A673 (cell line): ENCODE data around the gene SPACA7. TPM values are rescaled to one million over a fixed set of nuclear protein-coding genes. Genes with fewer than 3 reads are reported as not detected.

Source experiments
- BruUV-seq: library from RNA; stranded (reverse); fragments of 400-500 nt; replicated peaks from 2 replicates; lab custom pipeline; 2021; lab: Mats Ljungman, UMichigan
- CTCF ChIA-PET: fragments of 300-600 bp; sonication (Branson Sonifier 250); formaldehyde crosslinking; loops from one replicate; lab custom pipeline; 2022; ENCODE audit warnings: antibody characterized with exemption; lab: Charles Lee
- POLR2A ChIA-PET: fragments of 300-600 bp; sonication (Branson Sonifier 250); formaldehyde crosslinking; loops from one replicate; lab custom pipeline; 2022; ENCODE audit warnings: antibody characterized with exemption; ENCODE audit not compliant: low non-redundant PET; lab: Charles Lee
- DNase-seq: peaks from one replicate; pipeline ENCODE4 v3.0.0-alpha.2; 2015; ENCODE audit warnings: low spot score
- H3K27ac ChIP-seq: fragments of 200-600 bp; sonication (generic); 2 replicates; pipeline ENCODE4 v1.5.1; 2016; ENCODE audit warnings: mixed run types, low read depth, mild to moderate bottlenecking, mixed read lengths, antibody characterized with exemption, low read length; ENCODE audit not compliant: poor library complexity, severe bottlenecking
- H3K27me3 ChIP-seq: fragments of 200-600 bp; sonication (generic); replicated peaks from 2 replicates; pipeline ENCODE4 v1.6.1; 2017; ENCODE audit warnings: mixed run types, low read depth, mild to moderate bottlenecking, mixed read lengths, antibody characterized with exemption, low read length; ENCODE audit not compliant: insufficient read depth, poor library complexity
- H3K36me3 ChIP-seq: fragments of 200-600 bp; sonication (generic); 2 replicates; pipeline ENCODE4 v1.6.1; 2016; ENCODE audit warnings: mixed run types, mild to moderate bottlenecking, mixed read lengths, antibody characterized with exemption, low read length; ENCODE audit not compliant: insufficient read depth, poor library complexity, severe bottlenecking
- H3K4me1 ChIP-seq: fragments of 200-600 bp; sonication (generic); 2 replicates; pipeline ENCODE4 v1.6.1; 2017; ENCODE audit warnings: mixed run types, mild to moderate bottlenecking, mixed read lengths, antibody characterized with exemption, low read length; ENCODE audit not compliant: insufficient read depth, poor library complexity, severe bottlenecking
- H3K4me3 ChIP-seq: fragments of 200-600 bp; sonication (generic); 2 replicates; pipeline ENCODE4 v1.5.1; 2016; ENCODE audit warnings: low read depth, mixed run types, mild to moderate bottlenecking, mixed read lengths, low read length; ENCODE audit not compliant: poor library complexity, severe bottlenecking
- H3K9me3 ChIP-seq: fragments of 200-600 bp; sonication (generic); 2 replicates; pipeline ENCODE4 v1.6.1; 2016; ENCODE audit warnings: mixed run types, low read depth, mild to moderate bottlenecking, mixed read lengths, antibody characterized with exemption, low read length; ENCODE audit not compliant: poor library complexity, severe bottlenecking
- EZH2 ChIP-seq: fragments of 200-600 bp; sonication (generic); IDR thresholded peaks from 2 replicates; pipeline ENCODE4 v1.6.1; 2017; ENCODE audit warnings: borderline replicate concordance, low read depth, mild to moderate bottlenecking, mixed read lengths, antibody characterized with exemption, low read length; ENCODE audit not compliant: poor library complexity, severe bottlenecking
- intact Hi-C: fragments of 100-400 bp; cut with micrococcal nuclease; formaldehyde crosslinking; loops from one replicate; pipeline ENCODE4 v1.10.0; 2022; ENCODE audit not compliant: unreplicated experiment
- total RNA-seq: library from RNA; stranded (reverse); gene quantifications from 2 replicates; pipeline ENCODE4 v1.2.3, GENCODE V29; 2021
- TF ChIP-seq, protein P1 (sequence below): fragments of 300-800, 200-600 bp; sonication (generic); conservative IDR thresholded peaks from 2 replicates; pipeline ENCODE4 v1.5.1; 2017; ENCODE audit warnings: low read depth, mild to moderate bottlenecking, antibody characterized with exemption, low read length, moderate library complexity, mixed read lengths

SPACA7 gene
- total RNA-seq, 1 experiment from 2014 or later = not detected

- Histone ChIP-seq H3K27ac (no peak overlapping the region), H3K36me3 (no peaks in the 10 kb centered on the region), H3K27me3 (no peaks in the 10 kb centered on the region), H3K9me3 (peaks cover under 1% of the 10 kb centered on the region), H3K4me1 (no peaks in the 10 kb centered on the region), H3K4me3 (no peak overlapping the region)
- intact Hi-C loops = no loop called here
- DNase-seq = no peak
- ChIA-PET POLR2A (no interaction called here), CTCF (no interaction called here)
- TF ChIP-seq, protein P1, sequence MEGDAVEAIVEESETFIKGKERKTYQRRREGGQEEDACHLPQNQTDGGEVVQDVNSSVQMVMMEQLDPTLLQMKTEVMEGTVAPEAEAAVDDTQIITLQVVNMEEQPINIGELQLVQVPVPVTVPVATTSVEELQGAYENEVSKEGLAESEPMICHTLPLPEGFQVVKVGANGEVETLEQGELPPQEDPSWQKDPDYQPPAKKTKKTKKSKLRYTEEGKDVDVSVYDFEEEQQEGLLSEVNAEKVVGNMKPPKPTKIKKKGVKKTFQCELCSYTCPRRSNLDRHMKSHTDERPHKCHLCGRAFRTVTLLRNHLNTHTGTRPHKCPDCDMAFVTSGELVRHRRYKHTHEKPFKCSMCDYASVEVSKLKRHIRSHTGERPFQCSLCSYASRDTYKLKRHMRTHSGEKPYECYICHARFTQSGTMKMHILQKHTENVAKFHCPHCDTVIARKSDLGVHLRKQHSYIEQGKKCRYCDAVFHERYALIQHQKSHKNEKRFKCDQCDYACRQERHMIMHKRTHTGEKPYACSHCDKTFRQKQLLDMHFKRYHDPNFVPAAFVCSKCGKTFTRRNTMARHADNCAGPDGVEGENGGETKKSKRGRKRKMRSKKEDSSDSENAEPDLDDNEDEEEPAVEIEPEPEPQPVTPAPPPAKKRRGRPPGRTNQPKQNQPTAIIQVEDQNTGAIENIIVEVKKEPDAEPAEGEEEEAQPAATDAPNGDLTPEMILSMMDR = no peak
- no peak for TF ChIP-seq EZH2
- BruUV-seq = no TSS peak
These were observed 88.6 kb downstream of the SPACA7 start for GRCh38 chr13:112464720-112465119.

GRCh38 chr13:112465251-112466131 is 89.3 kb downstream of the SPACA7 start:
- Histone ChIP-seq H3K36me3 (no peaks in the 10 kb centered on the region), H3K4me3 (no peak overlapping the region), H3K9me3 (no peaks in the 10 kb centered on the region), H3K27ac (no peak overlapping the region), H3K27me3 (no peaks in the 10 kb centered on the region), H3K4me1 (no peaks in the 10 kb centered on the region)
- no peak for TF ChIP-seq EZH2
- TF ChIP-seq, protein P1 = no peak
- POLR2A ChIA-PET = no interaction called here
- BruUV-seq = no TSS peak
- no peak for DNase-seq
- CTCF ChIA-PET = no interaction called here
- intact Hi-C loops = no loop called here

DNA sequence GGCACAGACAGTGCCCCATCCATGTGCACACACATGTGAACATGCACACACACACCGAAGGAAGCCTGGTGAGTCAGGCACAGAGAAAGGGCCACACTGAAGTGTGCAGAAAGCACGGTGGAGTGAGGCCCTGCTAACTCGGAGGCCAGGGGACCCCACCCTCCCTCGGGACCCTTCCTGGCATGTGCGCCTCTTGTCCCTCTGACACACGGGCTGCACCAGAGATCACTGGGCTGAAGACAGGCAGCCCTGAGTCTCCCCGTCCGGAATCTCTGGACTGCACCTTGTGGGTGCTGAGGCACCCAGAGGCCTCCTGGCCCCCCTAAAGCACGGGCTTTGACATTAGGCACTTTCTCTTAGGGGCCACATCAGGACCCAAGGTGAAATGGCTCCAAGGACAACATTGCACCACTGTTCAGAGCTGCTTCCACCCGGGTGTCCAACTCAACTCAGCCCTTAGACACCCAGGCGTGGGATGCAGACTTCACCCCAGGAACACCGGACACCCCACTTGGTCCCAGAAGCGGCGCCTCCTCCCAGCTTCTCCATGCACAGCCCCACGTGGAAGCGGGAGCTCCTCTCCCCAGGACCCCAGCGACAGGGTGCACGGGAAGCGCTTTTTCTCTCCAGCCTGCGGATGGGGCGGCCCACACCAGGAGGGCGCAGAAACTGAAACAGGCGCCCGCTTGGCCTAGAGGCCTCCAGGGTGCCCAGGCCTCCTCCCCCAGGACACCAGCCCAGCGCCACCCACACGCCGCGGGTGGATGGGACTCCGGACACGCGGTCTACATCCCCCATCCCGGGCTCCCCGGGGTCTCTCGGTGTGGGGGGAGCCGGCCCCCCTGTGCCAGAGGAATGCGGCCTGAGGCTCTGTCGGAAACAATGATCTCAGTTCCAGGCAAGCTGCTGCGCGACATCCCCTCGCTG is 90.2 kb downstream of the SPACA7 start:
- no TSS peak for BruUV-seq
- TF ChIP-seq, protein P1 = no peak
- no peak for TF ChIP-seq EZH2
- DNase-seq = no peak
- H3K4me1 ChIP-seq = no peaks in the 10 kb centered on the region
- no peaks in the 10 kb centered on the region for H3K36me3 ChIP-seq
- no peaks in the 10 kb centered on the region for H3K9me3 ChIP-seq
- H3K4me3 ChIP-seq = no peak overlapping the region
- CTCF ChIA-PET = no interaction called here
- H3K27ac ChIP-seq = no peak overlapping the region
- intact Hi-C loops = no loop called here
- POLR2A ChIA-PET = no interaction called here
- no peaks in the 10 kb centered on the region for H3K27me3 ChIP-seq
